ENCODE measurements around the gene PRG3. TPM values are rescaled to one million over a fixed set of nuclear protein-coding genes. Genes with fewer than 3 reads are reported as not detected.

Gene PRG3
- total RNA-seq, 1 experiment from 2014 or later, result not detected

GRCh38 chr11:57376095-57377090, 4.6 kb downstream of the PRG3 start:
- no peaks in the 10 kb centered on the region for H3K9me3 ChIP-seq (ENCODE audit: control insufficient read depth, low read depth, low read length)
- no CpG with 5 or more reads among the region's 26 CpGs for WGBS (ENCODE audit: extremely low coverage, insufficient read length, low lambda C conversion rate)
- H3K9ac ChIP-seq (ENCODE audit: extremely low read depth, insufficient read length, low read length), result no peak overlapping the region
- no peaks in the 10 kb centered on the region; the same call in 1 of the 2 replicates for H3K4me1 ChIP-seq (ENCODE audit: insufficient read depth, low read length)
- no peak overlapping the region for H2BK5ac ChIP-seq (ENCODE audit: insufficient read length, low read length)
- no peaks in the 10 kb centered on the region for H3K23me2 ChIP-seq (ENCODE audit: insufficient read length, low read depth, low read length, poor library complexity, severe bottlenecking)
- H3K36me3 Mint-ChIP-seq (ENCODE audit: insufficient read depth in 1 of 3, low read depth in 3 of 3), result no peaks in the 10 kb centered on the region
- H3K56ac ChIP-seq (ENCODE audit: insufficient read length, low read depth, low read length), result no peak overlapping the region
- H3K18ac ChIP-seq (ENCODE audit: insufficient read length, low read depth, low read length), result no peak overlapping the region
- no peak overlapping the region for H3K27ac Mint-ChIP-seq
- H3K9me3 Mint-ChIP-seq, result no peaks in the 10 kb centered on the region
- no peak overlapping the region for H2BK120ac ChIP-seq (ENCODE audit: low read depth, low read length, poor library complexity, severe bottlenecking)
- H3K79me1 ChIP-seq (ENCODE audit: insufficient read depth, low read depth, low read length, poor library complexity, severe bottlenecking), result no peaks in the 10 kb centered on the region
- no peak overlapping the region for H2AK5ac ChIP-seq (ENCODE audit: insufficient read length, low read length)
- H3T11ph ChIP-seq (ENCODE audit: low read length), result no peak overlapping the region
- no peak for DNase-seq
- H3K79me2 ChIP-seq (ENCODE audit: insufficient read depth, low read length), result no peaks in the 10 kb centered on the region
- no peaks in the 10 kb centered on the region; the same call in 1 of the 2 replicates for H3K27me3 ChIP-seq (ENCODE audit: insufficient read depth, low read length)
- TF ChIP-seq, protein P1, sequence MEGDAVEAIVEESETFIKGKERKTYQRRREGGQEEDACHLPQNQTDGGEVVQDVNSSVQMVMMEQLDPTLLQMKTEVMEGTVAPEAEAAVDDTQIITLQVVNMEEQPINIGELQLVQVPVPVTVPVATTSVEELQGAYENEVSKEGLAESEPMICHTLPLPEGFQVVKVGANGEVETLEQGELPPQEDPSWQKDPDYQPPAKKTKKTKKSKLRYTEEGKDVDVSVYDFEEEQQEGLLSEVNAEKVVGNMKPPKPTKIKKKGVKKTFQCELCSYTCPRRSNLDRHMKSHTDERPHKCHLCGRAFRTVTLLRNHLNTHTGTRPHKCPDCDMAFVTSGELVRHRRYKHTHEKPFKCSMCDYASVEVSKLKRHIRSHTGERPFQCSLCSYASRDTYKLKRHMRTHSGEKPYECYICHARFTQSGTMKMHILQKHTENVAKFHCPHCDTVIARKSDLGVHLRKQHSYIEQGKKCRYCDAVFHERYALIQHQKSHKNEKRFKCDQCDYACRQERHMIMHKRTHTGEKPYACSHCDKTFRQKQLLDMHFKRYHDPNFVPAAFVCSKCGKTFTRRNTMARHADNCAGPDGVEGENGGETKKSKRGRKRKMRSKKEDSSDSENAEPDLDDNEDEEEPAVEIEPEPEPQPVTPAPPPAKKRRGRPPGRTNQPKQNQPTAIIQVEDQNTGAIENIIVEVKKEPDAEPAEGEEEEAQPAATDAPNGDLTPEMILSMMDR (conservative IDR thresholded peaks at IDR 0.05), result no peak
- H3K27ac ChIP-seq (ENCODE audit: insufficient read length, low read depth, low read length), result no peak overlapping the region
- H3K27me3 Mint-ChIP-seq (ENCODE audit: low read depth), result peaks cover 52% of the 10 kb centered on the region
- H3K4me2 ChIP-seq (ENCODE audit: insufficient read depth, insufficient read length, low read length), result peak overlapping the region; percentile 35
- H4K20me1 ChIP-seq (ENCODE audit: control insufficient read depth, insufficient read depth, insufficient read length), result no peaks in the 10 kb centered on the region
- no peak overlapping the region for H4K5ac ChIP-seq (ENCODE audit: insufficient read length, low read depth, low read length)
- no peak overlapping the region for H3K23ac ChIP-seq (ENCODE audit: insufficient read length, low read depth, low read length)
- no peak overlapping the region for H4K91ac ChIP-seq (ENCODE audit: insufficient read length, low read depth, low read length)
- no peak overlapping the region for H2BK20ac ChIP-seq (ENCODE audit: low read depth, low read length, poor library complexity, severe bottlenecking)
- H2AFZ ChIP-seq (ENCODE audit: low read length), result no peak overlapping the region
- H3K4me3 Mint-ChIP-seq, result peak overlapping the region; percentile 13 to 71; a peak in 4 of 5 replicates
- H3K4ac ChIP-seq (ENCODE audit: low read depth, low read length), result no peak overlapping the region
- no peak overlapping the region for H4K8ac ChIP-seq (replicated peaks; ENCODE audit: insufficient read length, low read depth, low read length)
- peaks cover 3 to 15% of the 10 kb centered on the region in 2 experiments for H3K4me1 Mint-ChIP-seq
- no peak overlapping the region for H2BK12ac ChIP-seq (ENCODE audit: insufficient read length, low read depth, low read length)
- no peak overlapping the region for H2BK15ac ChIP-seq (ENCODE audit: low read depth, low read length)
- no peak overlapping the region for H3K14ac ChIP-seq (ENCODE audit: insufficient read depth, low read length)

All from H9 (cell line).